GM12878 (cell line): ENCODE measurements around the gene CISD2. TPM values are rescaled to one million over a fixed set of nuclear protein-coding genes. Genes with fewer than 3 reads are reported as not detected.

Source experiments
- BCL11A ChIP-seq: IDR thresholded peaks from 2 replicates; pipeline ENCODE4 v1.6.1; 2011; ENCODE audit warnings: low read depth, low read length
- CHD1 ChIP-seq: IDR thresholded peaks from 2 replicates; pipeline ENCODE4 v1.6.1; 2012; ENCODE audit warnings: low read depth, low read length, improper control_type of control experiment
- CTCF ChIP-seq, 3 experiments: IDR thresholded peaks in 2 of 3; conservative IDR thresholded peaks in 1 of 3; 2 replicates each; pipeline ENCODE4 v1.5.1; 2011; ENCODE audit warnings: low read depth in 3 of 3, low read length in 3 of 3, mild to moderate bottlenecking in 3 of 3, control low read depth in 2 of 3, moderate library complexity in 2 of 3, inconsistent platforms in 1 of 3, mixed read lengths in 1 of 3; ENCODE audit not compliant: control insufficient read depth in 2 of 3, insufficient read depth in 1 of 3; ENCODE audit errors: extremely low read depth in 1 of 3
- DPF2 ChIP-seq: fragments of 450-650 bp; IDR thresholded peaks from 2 replicates; pipeline ENCODE4 v1.6.1; 2017; ENCODE audit warnings: mild to moderate bottlenecking
- EGR1 ChIP-seq, 2 experiments: IDR thresholded peaks; 1 replicate in 1 of 2; 2 replicates in 1 of 2; pipeline ENCODE4 v1.6.1; 2011 to 2012; ENCODE audit warnings: low read depth in 2 of 2, low read length in 2 of 2, borderline replicate concordance in 1 of 2, mild to moderate bottlenecking in 1 of 2, moderate library complexity in 1 of 2
- HCFC1 ChIP-seq: fragments of 150-350 bp; IDR thresholded peaks from 2 replicates; pipeline ENCODE4 v1.6.1; 2014; ENCODE audit warnings: low read length
- HDAC6 ChIP-seq: fragments of 200-600 bp; sonication (generic); IDR thresholded peaks from one replicate; pipeline ENCODE4 v1.8.0; 2017; ENCODE audit warnings: antibody characterized with exemption; ENCODE audit not compliant: unreplicated experiment
- HDGF ChIP-seq: fragments of 450-650 bp; IDR thresholded peaks from 2 replicates; pipeline ENCODE4 v1.6.1; 2016; ENCODE audit warnings: antibody characterized with exemption
- PML ChIP-seq: IDR thresholded peaks from 2 replicates; pipeline ENCODE4 v1.6.1; 2012; ENCODE audit warnings: low read length, inconsistent platforms
- POLR2A ChIP-seq: IDR thresholded peaks from 2 replicates; pipeline ENCODE4 v1.6.1; 2011; ENCODE audit warnings: low read depth, mild to moderate bottlenecking, low read length
- RAD51 ChIP-seq: fragments of 450-650 bp; IDR thresholded peaks from 2 replicates; pipeline ENCODE4 v1.6.1; 2016; ENCODE audit warnings: moderate library complexity, mild to moderate bottlenecking, inconsistent platforms
- RCOR1 ChIP-seq: conservative IDR thresholded peaks from 2 replicates; pipeline ENCODE4 v1.6.1; 2012; ENCODE audit warnings: low read depth, low read length, improper control_type of control experiment
- REST ChIP-seq: IDR thresholded peaks from 2 replicates; pipeline ENCODE4 v1.6.1; 2012; ENCODE audit warnings: mild to moderate bottlenecking, low read depth, low read length
- RFX5 ChIP-seq: IDR thresholded peaks from 2 replicates; pipeline ENCODE4 v1.6.1; 2011; ENCODE audit warnings: low read depth, low read length, improper control_type of control experiment
- SMAD1 ChIP-seq: fragments of 450-650 bp; IDR thresholded peaks from 2 replicates; pipeline ENCODE4 v1.6.1; 2018; ENCODE audit warnings: mild to moderate bottlenecking, low read depth; ENCODE audit not compliant: partially characterized antibody
- polyA plus RNA-seq, 11 experiments: library from polyadenylated mRNA; depleted of rRNA in 4 of 11; unstranded in 6 of 11; stranded (reverse) in 5 of 11; fragments of >200 nt; fragmentation: Nextera tagmentation in 4 of 11; fragmentation: Illumina TruSeq in 1 of 11; extraction: Ambion mirVana in 4 of 11; extraction: Trizol in 1 of 11; gene quantifications; 1 replicate in 1 of 11; 2 replicates in 10 of 11; pipeline versions ENCODE4 v1.2.1 to v1.2.3, GENCODE V29; 2011 to 2016; ENCODE audit warnings: inconsistent platforms in 2 of 11, missing spikeins in 2 of 11, low read depth in 1 of 11
- total RNA-seq, 4 experiments: library from RNA; depleted of rRNA in 3 of 4; stranded (reverse); fragments of >200 nt in 3 of 4; fragmentation: Illumina TruSeq in 1 of 4; extraction: Trizol in 1 of 4; gene quantifications; 2 replicates each; pipeline versions ENCODE4 v1.2.1 to v1.2.3, GENCODE V29; 2013 to 2021
- TF ChIP-seq, protein P1 (sequence below): IDR thresholded peaks from 2 replicates; pipeline ENCODE4 v1.6.1; 2011; ENCODE audit warnings: borderline replicate concordance, low read depth, mild to moderate bottlenecking, moderate library complexity, low read length; ENCODE audit not compliant: insufficient read depth, poor library complexity, severe bottlenecking
- TF ChIP-seq, protein P2 (sequence below): IDR thresholded peaks from 2 replicates; pipeline ENCODE4 v1.6.1; 2011; ENCODE audit warnings: low read depth, low read length, improper control_type of control experiment, borderline replicate concordance
- TF ChIP-seq, protein P3 (sequence below): fragments of 450-650 bp; formaldehyde crosslinking; IDR thresholded peaks from 2 replicates; pipeline ENCODE4 v1.4.0; 2022; ENCODE audit warnings: mild to moderate bottlenecking, moderate library complexity

The CISD2 gene
- total and polyA plus RNA-seq, 10 of the 15 experiments (the other 5 are each of a cell fraction or from before 2014, with no cell fraction given) = 29.5 to 132 (median 38.9) TPM

- peak; percentile 54; the same call in 1 of the 2 replicates for TF ChIP-seq RAD51
- peak; percentile 62; the same call in 1 of the 2 replicates for TF ChIP-seq BCL11A
- TF ChIP-seq DPF2 = peak; percentile 29; the same call in 1 of the 2 replicates
- peak; percentile 47; the same call in 1 of the 2 replicates for TF ChIP-seq REST
- peak in 1 of 3 experiments; percentile 12; a peak in 1 of 6 replicates for TF ChIP-seq CTCF (IDR thresholded peaks at IDR 0.05 in 2 of 3, conservative IDR thresholded peaks at IDR 0.05 in 1 of 3; ENCODE audit: control insufficient read depth in 2 of 3, extremely low read depth in 1 of 3, insufficient read depth in 1 of 3, low read depth in 3 of 3, low read length in 3 of 3)
- TF ChIP-seq HCFC1 = no peak
- TF ChIP-seq POLR2A = peak; percentile 64
- TF ChIP-seq EGR1 (IDR thresholded peaks at IDR 0.05; ENCODE audit: borderline replicate concordance in 1 of 2, low read depth in 2 of 2, low read length in 2 of 2) = 0 out of 3 replicates have a peak, but pooled peaks of 1 of the 2 experiments have one; percentile 10
- no peak for TF ChIP-seq HDAC6
- TF ChIP-seq RCOR1 = peak; percentile 97; the same call in 1 of the 2 replicates
- TF ChIP-seq RFX5 = peak; percentile 32; the same call in 1 of the 2 replicates
- TF ChIP-seq, protein P1, sequence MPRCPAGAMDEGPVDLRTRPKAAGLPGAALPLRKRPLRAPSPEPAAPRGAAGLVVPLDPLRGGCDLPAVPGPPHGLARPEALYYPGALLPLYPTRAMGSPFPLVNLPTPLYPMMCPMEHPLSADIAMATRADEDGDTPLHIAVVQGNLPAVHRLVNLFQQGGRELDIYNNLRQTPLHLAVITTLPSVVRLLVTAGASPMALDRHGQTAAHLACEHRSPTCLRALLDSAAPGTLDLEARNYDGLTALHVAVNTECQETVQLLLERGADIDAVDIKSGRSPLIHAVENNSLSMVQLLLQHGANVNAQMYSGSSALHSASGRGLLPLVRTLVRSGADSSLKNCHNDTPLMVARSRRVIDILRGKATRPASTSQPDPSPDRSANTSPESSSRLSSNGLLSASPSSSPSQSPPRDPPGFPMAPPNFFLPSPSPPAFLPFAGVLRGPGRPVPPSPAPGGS = no peak
- TF ChIP-seq SMAD1 = peak; percentile 56
- TF ChIP-seq HDGF = peak; percentile 80
- TF ChIP-seq PML = peak; percentile 91
- TF ChIP-seq, protein P2, sequence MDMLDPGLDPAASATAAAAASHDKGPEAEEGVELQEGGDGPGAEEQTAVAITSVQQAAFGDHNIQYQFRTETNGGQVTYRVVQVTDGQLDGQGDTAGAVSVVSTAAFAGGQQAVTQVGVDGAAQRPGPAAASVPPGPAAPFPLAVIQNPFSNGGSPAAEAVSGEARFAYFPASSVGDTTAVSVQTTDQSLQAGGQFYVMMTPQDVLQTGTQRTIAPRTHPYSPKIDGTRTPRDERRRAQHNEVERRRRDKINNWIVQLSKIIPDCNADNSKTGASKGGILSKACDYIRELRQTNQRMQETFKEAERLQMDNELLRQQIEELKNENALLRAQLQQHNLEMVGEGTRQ = no peak; the same call in 1 of the 2 replicates
- TF ChIP-seq, protein P3, sequence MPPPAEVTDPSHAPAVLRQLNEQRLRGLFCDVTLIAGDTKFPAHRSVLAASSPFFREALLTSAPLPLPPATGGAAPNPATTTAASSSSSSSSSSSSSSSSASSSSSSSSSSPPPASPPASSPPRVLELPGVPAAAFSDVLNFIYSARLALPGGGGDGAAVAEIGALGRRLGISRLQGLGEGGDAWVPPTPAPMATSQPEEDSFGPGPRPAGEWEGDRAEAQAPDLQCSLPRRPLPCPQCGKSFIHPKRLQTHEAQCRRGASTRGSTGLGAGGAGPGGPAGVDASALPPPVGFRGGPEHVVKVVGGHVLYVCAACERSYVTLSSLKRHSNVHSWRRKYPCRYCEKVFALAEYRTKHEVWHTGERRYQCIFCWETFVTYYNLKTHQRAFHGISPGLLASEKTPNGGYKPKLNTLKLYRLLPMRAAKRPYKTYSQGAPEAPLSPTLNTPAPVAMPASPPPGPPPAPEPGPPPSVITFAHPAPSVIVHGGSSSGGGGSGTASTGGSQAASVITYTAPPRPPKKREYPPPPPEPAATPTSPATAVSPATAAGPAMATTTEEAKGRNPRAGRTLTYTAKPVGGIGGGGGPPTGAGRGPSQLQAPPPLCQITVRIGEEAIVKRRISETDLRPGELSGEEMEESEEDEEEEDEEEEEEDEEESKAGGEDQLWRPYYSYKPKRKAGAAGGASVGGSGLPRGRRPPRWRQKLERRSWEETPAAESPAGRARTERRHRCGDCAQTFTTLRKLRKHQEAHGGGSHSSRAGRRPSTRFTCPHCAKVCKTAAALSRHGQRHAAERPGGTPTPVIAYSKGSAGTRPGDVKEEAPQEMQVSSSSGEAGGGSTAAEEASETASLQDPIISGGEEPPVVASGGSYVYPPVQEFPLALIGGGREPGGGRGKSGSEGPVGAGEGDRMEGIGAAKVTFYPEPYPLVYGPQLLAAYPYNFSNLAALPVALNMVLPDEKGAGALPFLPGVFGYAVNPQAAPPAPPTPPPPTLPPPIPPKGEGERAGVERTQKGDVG = no peak
- no peak for TF ChIP-seq CHD1
These were observed 40.9 kb upstream of the CISD2 start (continued) for GRCh38 chr4:102827674-102828496.
